CD4-positive, CD25-positive, alpha-beta regulatory T cell (primary cell): ENCODE results near the gene AGMO. TPM values are rescaled to one million over a fixed set of nuclear protein-coding genes. Genes with fewer than 3 reads are reported as not detected.
"Not testable (repeated sequence)": the region's sequence is repeated elsewhere in the genome, so short reads cannot be mapped to it uniquely, and the experiment has no call there.

ENCODE experiments used
- ATAC-seq, 2 donors: fragments of 150-1000 bp; cut with Tn5 transposase; one replicate each; pipeline ENCODE4 v1.10.0; 2021; ENCODE audit warnings: low read depth in 2 of 2, moderate number of reproducible peaks in 2 of 2, moderate library complexity in 1 of 2
- DNase-seq, 3 donors: peaks; one replicate each; pipeline versions ENCODE4 v3.0.0 to v3.0.0-alpha.2; 2012 to 2022; ENCODE audit warnings: mixed read lengths in 1 of 3
- H3K27ac ChIP-seq: one replicate; pipeline ENCODE4 v1.7.0; 2013; ENCODE audit warnings: mild to moderate bottlenecking, low read length; ENCODE audit not compliant: insufficient read depth, poor library complexity, severe bottlenecking
- H3K27me3 ChIP-seq: one replicate; pipeline ENCODE4 v1.7.0; 2013; ENCODE audit warnings: low read length; ENCODE audit not compliant: control insufficient read depth, insufficient read depth
- H3K36me3 ChIP-seq: one replicate; pipeline ENCODE4 v1.7.0; 2013; ENCODE audit warnings: mild to moderate bottlenecking, low read length, moderate library complexity; ENCODE audit not compliant: control insufficient read depth, insufficient read depth
- H3K4me1 ChIP-seq: 2 replicates; pipeline ENCODE4 v1.7.0; 2013; ENCODE audit warnings: mild to moderate bottlenecking, low read length; ENCODE audit not compliant: insufficient read depth, control insufficient read depth, poor library complexity, severe bottlenecking
- H3K4me3 ChIP-seq: one replicate; pipeline ENCODE4 v1.7.0; 2013; ENCODE audit warnings: low read depth, mild to moderate bottlenecking, low read length, moderate library complexity
- H3K9me3 ChIP-seq, 2 experiments: 1 replicate in 1 of 2; 2 replicates in 1 of 2; pipeline ENCODE4 v1.7.0; 2013; ENCODE audit warnings: low read length in 2 of 2, mild to moderate bottlenecking in 1 of 2, moderate library complexity in 1 of 2; ENCODE audit not compliant: control insufficient read depth in 2 of 2
- H3K27ac Mint-ChIP-seq, 3 donors: one replicate each; pipeline ENCODE4 v1.8.0; 2020 to 2022; ENCODE audit warnings: mild to moderate bottlenecking in 3 of 3, mixed read lengths in 3 of 3, moderate library complexity in 2 of 3
- H3K27me3 Mint-ChIP-seq: one replicate; pipeline ENCODE4 v1.8.0; 2022; ENCODE audit warnings: mild to moderate bottlenecking, mixed read lengths
- H3K36me3 Mint-ChIP-seq: one replicate; pipeline ENCODE4 v1.8.0; 2020; ENCODE audit warnings: mixed read lengths
- H3K4me1 Mint-ChIP-seq, 4 donors: one replicate each; pipeline ENCODE4 v1.8.0; 2020 to 2022; ENCODE audit warnings: mixed read lengths in 4 of 4, mild to moderate bottlenecking in 1 of 4
- H3K4me3 Mint-ChIP-seq, 4 donors: one replicate each; pipeline ENCODE4 v1.8.0; 2020 to 2022; ENCODE audit warnings: mild to moderate bottlenecking in 4 of 4, mixed read lengths in 4 of 4, moderate library complexity in 3 of 4
- H3K9me3 Mint-ChIP-seq, 7 donors: one replicate each; pipeline ENCODE4 v1.8.0; 2020 to 2022; ENCODE audit warnings: mixed read lengths in 7 of 7, mild to moderate bottlenecking in 3 of 7, moderate library complexity in 2 of 7
- polyA plus RNA-seq, 4 donors: library from polyadenylated mRNA; unstranded; fragments of 300-500 nt; fragmentation: Illumina TruSeq; gene quantifications; one replicate each; pipeline ENCODE4 v1.2.3, GENCODE V29; 2021
- total RNA-seq: library from RNA; stranded (reverse); gene quantifications from one replicate; pipeline ENCODE4 v1.2.3, GENCODE V29; 2022

The AGMO gene
- total and polyA plus RNA-seq, 5 donors from 2014 or later = not detected

- H3K4me1 Mint-ChIP-seq, H3K9me3 ChIP-seq, H3K27ac Mint-ChIP-seq, H3K27me3 ChIP-seq, H3K4me3 ChIP-seq, DNase-seq, H3K36me3 ChIP-seq, H3K36me3 Mint-ChIP-seq, H3K27me3 Mint-ChIP-seq, H3K4me1 ChIP-seq, H3K27ac ChIP-seq, ATAC-seq, H3K4me3 Mint-ChIP-seq: not testable (repeated sequence)
- peaks cover 0 to 15% (median 5%) of the 10 kb centered on the region in 7 donors for H3K9me3 Mint-ChIP-seq
Measured at GRCh38 chr7:15547320-15547719, 14.5 kb downstream of the AGMO start.

GRCh38 chr7:15546272-15546792, 15.5 kb downstream of the AGMO start:
- no peaks in the 10 kb centered on the region for H3K36me3 ChIP-seq
- H3K4me1 Mint-ChIP-seq = no peaks in the 10 kb centered on the region
- ATAC-seq = no peak
- peaks cover 0 to 15% (median 6%) of the 10 kb centered on the region in 7 donors for H3K9me3 Mint-ChIP-seq
- H3K27me3 Mint-ChIP-seq = no peaks in the 10 kb centered on the region
- H3K4me1 ChIP-seq = no peaks in the 10 kb centered on the region
- H3K4me3 Mint-ChIP-seq = no peak overlapping the region
- H3K27me3 ChIP-seq = no peaks in the 10 kb centered on the region
- peaks cover 2 to 6% of the 10 kb centered on the region in 2 experiments for H3K9me3 ChIP-seq
- no peak overlapping the region for H3K27ac Mint-ChIP-seq
- H3K27ac ChIP-seq = no peak overlapping the region
- H3K4me3 ChIP-seq = no peak overlapping the region
- no peaks in the 10 kb centered on the region for H3K36me3 Mint-ChIP-seq
- DNase-seq = no peak

GRCh38 chr7:15544050-15544449, 17.8 kb downstream of the AGMO start:
- Histone ChIP-seq H3K4me3 (no peak overlapping the region), H3K36me3 (no peaks in the 10 kb centered on the region), H3K27me3 (no peaks in the 10 kb centered on the region), H3K9me3 (peaks cover 2 to 16% of the 10 kb centered on the region in 2 experiments), H3K4me1 (no peaks in the 10 kb centered on the region), H3K27ac (no peak overlapping the region)
- Mint-ChIP-seq H3K27me3 (no peaks in the 10 kb centered on the region), H3K9me3 (peaks cover 0 to 20% (median 8%) of the 10 kb centered on the region in 7 donors), H3K4me3 (no peak overlapping the region), H3K4me1 (no peaks in the 10 kb centered on the region), H3K36me3 (no peaks in the 10 kb centered on the region), H3K27ac (no peak overlapping the region)
- DNase-seq = no peak
- ATAC-seq = no peak

- Mint-ChIP-seq H3K36me3 (no peaks in the 10 kb centered on the region), H3K4me1 (no peaks in the 10 kb centered on the region), H3K27me3 (no peaks in the 10 kb centered on the region), H3K27ac (no peak overlapping the region), H3K9me3 (peaks cover 0 to 20% (median 8%) of the 10 kb centered on the region in 7 donors), H3K4me3 (no peak overlapping the region)
- ATAC-seq (no peak), DNase-seq (no peak)
- peaks cover 2 to 16% of the 10 kb centered on the region in 2 experiments for H3K9me3 ChIP-seq
- no peaks in the 10 kb centered on the region for H3K4me1 ChIP-seq
- H3K4me3 ChIP-seq = no peak overlapping the region
- H3K27me3 ChIP-seq = no peaks in the 10 kb centered on the region
- no peak overlapping the region for H3K27ac ChIP-seq
- H3K36me3 ChIP-seq = no peaks in the 10 kb centered on the region
Measured at GRCh38 chr7:15543256-15543655, 18.6 kb downstream of the AGMO start.

GRCh38 chr7:15527648-15528047, 34.2 kb downstream of the AGMO start:
- H3K4me1 ChIP-seq = no peaks in the 10 kb centered on the region
- H3K27me3 ChIP-seq = no peaks in the 10 kb centered on the region
- no peak overlapping the region for H3K4me3 ChIP-seq
- Mint-ChIP-seq H3K9me3 (peaks cover 0 to 13% (median 3%) of the 10 kb centered on the region in 7 donors), H3K4me1 (no peaks in the 10 kb centered on the region), H3K4me3 (no peak overlapping the region), H3K27ac (no peak overlapping the region), H3K27me3 (no peaks in the 10 kb centered on the region), H3K36me3 (no peaks in the 10 kb centered on the region)
- ATAC-seq (no peak), DNase-seq (no peak)
- peaks cover 0 to 3% of the 10 kb centered on the region in 2 experiments for H3K9me3 ChIP-seq
- H3K36me3 ChIP-seq = no peaks in the 10 kb centered on the region
- no peak overlapping the region for H3K27ac ChIP-seq

GRCh38 chr7:15525652-15526263, 36.1 kb downstream of the AGMO start:
- peaks cover 0 to 2% of the 10 kb centered on the region in 2 experiments for H3K9me3 ChIP-seq
- no peaks in the 10 kb centered on the region for H3K36me3 ChIP-seq
- H3K4me3 ChIP-seq = no peak overlapping the region
- no peak overlapping the region for H3K27ac ChIP-seq
- H3K36me3 Mint-ChIP-seq = no peaks in the 10 kb centered on the region
- H3K9me3 Mint-ChIP-seq = peaks cover under 1 to 20% (median 6%) of the 10 kb centered on the region in 7 donors
- no peak for ATAC-seq
- no peak overlapping the region for H3K4me3 Mint-ChIP-seq
- DNase-seq = no peak
- H3K27ac Mint-ChIP-seq = no peak overlapping the region
- H3K27me3 Mint-ChIP-seq = no peaks in the 10 kb centered on the region
- H3K4me1 Mint-ChIP-seq = no peaks in the 10 kb centered on the region
- H3K27me3 ChIP-seq = no peaks in the 10 kb centered on the region
- no peaks in the 10 kb centered on the region for H3K4me1 ChIP-seq

GRCh38 chr7:15524077-15524476, 37.7 kb downstream of the AGMO start:
- Mint-ChIP-seq H3K27ac (no peak overlapping the region), H3K4me1 (no peaks in the 10 kb centered on the region), H3K27me3 (no peaks in the 10 kb centered on the region), H3K36me3 (no peaks in the 10 kb centered on the region), H3K4me3 (no peak overlapping the region), H3K9me3 (peaks cover 3 to 29% (median 6%) of the 10 kb centered on the region in 7 donors)
- Histone ChIP-seq H3K27ac (no peak overlapping the region), H3K9me3 (peaks cover 0 to 2% of the 10 kb centered on the region in 2 experiments), H3K27me3 (no peaks in the 10 kb centered on the region), H3K4me1 (no peaks in the 10 kb centered on the region), H3K4me3 (no peak overlapping the region), H3K36me3 (no peaks in the 10 kb centered on the region)
- DNase-seq (no peak), ATAC-seq (no peak)

GRCh38 chr7:15517865-15518264, 44.0 kb downstream of the AGMO start:
- not testable (repeated sequence) for H3K4me3 ChIP-seq, H3K4me1 ChIP-seq, H3K27me3 ChIP-seq, H3K27me3 Mint-ChIP-seq, H3K27ac ChIP-seq, H3K9me3 ChIP-seq, H3K36me3 ChIP-seq, H3K4me1 Mint-ChIP-seq, H3K4me3 Mint-ChIP-seq, ATAC-seq, H3K36me3 Mint-ChIP-seq, H3K27ac Mint-ChIP-seq, DNase-seq
- peaks cover 4 to 30% (median 6%) of the 10 kb centered on the region in 7 donors for H3K9me3 Mint-ChIP-seq
